ENCODE data around the gene PSME3. TPM values are rescaled to one million over a fixed set of nuclear protein-coding genes. Genes with fewer than 3 reads are reported as not detected.
A peak's percentile ranks its signal among the peaks of the same experiment; 100 is the strongest.

Gene PSME3
- total and polyA plus RNA-seq, 2 of the 13 experiments (the other 11 are each of a cell fraction or from before 2014, with no cell fraction given), result 66.3 to 135 TPM

DNA sequence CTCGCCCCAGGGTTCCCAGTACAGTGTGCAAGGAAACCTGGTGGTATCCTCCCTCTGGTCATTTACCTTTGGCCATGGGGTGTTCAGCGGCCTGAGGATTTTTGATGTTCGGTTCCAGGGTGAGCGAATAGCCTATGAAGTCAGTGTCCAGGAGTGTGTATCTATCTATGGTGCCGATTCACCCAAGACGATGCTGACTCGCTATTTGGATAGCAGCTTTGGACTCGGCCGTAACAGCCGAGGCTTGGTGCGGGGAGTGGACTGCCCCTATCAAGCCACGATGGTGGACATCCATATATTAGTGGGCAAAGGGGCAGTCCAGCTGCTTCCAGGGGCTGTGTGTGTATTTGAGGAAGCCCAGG lies 12.3 kb downstream of the PSME3 start:
- POLR2A ChIA-PET, result interaction anchor here (1.1 to 5.0 kb wide), 8 partner anchors 9 to 153 kb away, joined by 3 to 39 read pairs (median 10); partner anchors contain the start of genes BECN1 and RPL27
- Histone ChIP-seq H3K79me2 (ENCODE audit: insufficient read depth, low read length) (no peaks in the 10 kb centered on the region), H3K36me3 (replicated peaks in 1 of 2; ENCODE audit: control insufficient read depth in 1 of 2, insufficient read depth in 2 of 2, low read length in 2 of 2) (peaks cover 32 to 50% of the 10 kb centered on the region in 2 experiments), H3K27ac (ENCODE audit: extremely low read length, insufficient read depth, low read length) (no peak overlapping the region), H3K4me3 (replicated peaks in 1 of 3; ENCODE audit: insufficient read depth in 1 of 3, low read depth in 2 of 3, low read length in 3 of 3) (no peak overlapping the region), H3K9ac (ENCODE audit: insufficient read depth, low read depth, low read length) (no peak overlapping the region), H3K27me3 (ENCODE audit: control insufficient read depth in 1 of 2, insufficient read depth in 2 of 2, low read length in 2 of 2) (no peaks in the 10 kb centered on the region), H3K4me2 (ENCODE audit: low read depth, low read length) (no peak overlapping the region), H3K4me1 (ENCODE audit: insufficient read depth, low read length) (peaks cover 21% of the 10 kb centered on the region), H3K9me3 (ENCODE audit: low read length) (no peaks in the 10 kb centered on the region), H2AFZ (ENCODE audit: low read length) (no peak overlapping the region), H4K20me1 (ENCODE audit: insufficient read depth, low read length) (no peaks in the 10 kb centered on the region)
- CTCF ChIA-PET (ENCODE audit: low intra/inter-chr PET ratio, low total read pairs), result no interaction called here
- BruUV-seq (replicated peaks), result no TSS peak
- 95% methylated on average over 12 of the region's 12 CpGs for WGBS (ENCODE audit: low lambda C conversion rate)
- TF ChIP-seq FIP1L1 (IDR thresholded peaks at IDR 0.05; ENCODE audit: borderline replicate concordance, insufficient read depth, low read depth, low read length) (no peak), ZC3H13 (CRISPR knock-in tag; IDR thresholded peaks at IDR 0.05) (0 out of 2 replicates have a peak, but pooled peaks have one; percentile 24), ZFX (CRISPR knock-in tag; IDR thresholded peaks at IDR 0.05; ENCODE audit: low read depth) (0 out of 2 replicates have a peak, but pooled peaks have one; percentile 1), POLR2A (IDR thresholded peaks at IDR 0.05; ENCODE audit: insufficient read depth in 1 of 2, low read depth in 2 of 2, low read length in 2 of 2) (0 out of 4 replicates have a peak, but pooled peaks of 1 of the 2 experiments have one; percentile 12), REXO4 (CRISPR knock-in tag; IDR thresholded peaks at IDR 0.05; ENCODE audit: borderline replicate concordance) (no peak)
- FAIRE-seq (no peak), DNase-seq (ENCODE audit: low spot score) (no peak), ATAC-seq (no peak)
- intact Hi-C loops (cut with micrococcal nuclease; ENCODE audit: unreplicated experiment) (no loop called here), in situ Hi-C loops (cut with HindIII; ENCODE audit: extremely low pct_ligation_motif_present, low pct_unique_long_range_greater_than_20kb) (loop anchor here (10.0 kb wide), 1 partner anchor 139 kb away; the partner anchor contains the start of genes PTGES3L and RUNDC1)

DNA sequence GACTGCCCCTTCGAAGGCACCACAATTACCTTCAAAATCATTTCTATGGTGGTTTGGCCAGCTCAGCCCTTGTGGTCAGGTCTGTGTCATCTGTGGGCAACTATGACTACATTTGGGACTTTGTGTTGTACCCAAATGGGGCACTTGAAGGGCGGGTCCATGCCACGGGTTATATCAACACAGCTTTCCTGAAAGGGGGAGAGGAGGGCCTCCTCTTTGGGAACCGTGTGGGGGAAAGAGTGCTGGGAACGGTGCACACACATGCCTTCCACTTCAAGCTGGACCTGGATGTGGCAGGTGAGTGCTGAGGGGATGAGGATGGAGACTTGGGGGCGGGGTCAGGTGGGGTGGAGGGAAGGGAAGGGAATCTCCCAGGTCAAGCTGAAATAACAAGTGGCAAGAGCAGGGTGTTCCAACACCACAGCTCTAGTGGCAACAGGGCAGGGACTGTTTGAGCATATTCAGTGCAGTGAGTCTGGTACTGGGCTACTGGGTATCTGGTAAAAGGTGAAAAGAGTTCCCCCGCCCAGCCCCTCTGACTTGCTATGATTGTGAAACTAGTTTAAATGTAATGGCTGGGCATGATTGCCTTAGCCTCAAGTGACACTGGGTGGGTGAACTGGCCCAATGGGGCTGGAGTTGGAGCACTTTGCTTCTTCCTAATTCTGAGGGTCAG lies 12.9 kb downstream of the PSME3 start:
- BruUV-seq (replicated peaks), result no TSS peak
- Histone ChIP-seq H3K79me2 (ENCODE audit: insufficient read depth, low read length) (no peaks in the 10 kb centered on the region), H3K9me3 (ENCODE audit: low read length) (no peaks in the 10 kb centered on the region), H3K27ac (ENCODE audit: extremely low read length, insufficient read depth, low read length) (no peak overlapping the region), H3K4me3 (replicated peaks in 1 of 3; ENCODE audit: insufficient read depth in 1 of 3, low read depth in 2 of 3, low read length in 3 of 3) (no peak overlapping the region), H3K4me2 (ENCODE audit: low read depth, low read length) (no peak overlapping the region), H3K4me1 (ENCODE audit: insufficient read depth, low read length) (peaks cover 26% of the 10 kb centered on the region), H3K9ac (ENCODE audit: insufficient read depth, low read depth, low read length) (no peak overlapping the region), H3K27me3 (ENCODE audit: control insufficient read depth in 1 of 2, insufficient read depth in 2 of 2, low read length in 2 of 2) (no peaks in the 10 kb centered on the region), H2AFZ (ENCODE audit: low read length) (no peak overlapping the region), H3K36me3 (replicated peaks in 1 of 2; ENCODE audit: control insufficient read depth in 1 of 2, insufficient read depth in 2 of 2, low read length in 2 of 2) (peaks cover 32 to 46% of the 10 kb centered on the region in 2 experiments), H4K20me1 (ENCODE audit: insufficient read depth, low read length) (no peaks in the 10 kb centered on the region)
- intact Hi-C loops (cut with micrococcal nuclease; ENCODE audit: unreplicated experiment), result no loop called here
- 93% methylated on average over 7 of the region's 7 CpGs for WGBS (ENCODE audit: low lambda C conversion rate)
- in situ Hi-C loops (cut with HindIII; ENCODE audit: extremely low pct_ligation_motif_present, low pct_unique_long_range_greater_than_20kb), result loop anchor here (10.0 kb wide), 1 partner anchor 139 kb away; the partner anchor contains the start of genes PTGES3L and RUNDC1
- TF ChIP-seq ZC3H13 (CRISPR knock-in tag; IDR thresholded peaks at IDR 0.05) (0 out of 2 replicates have a peak, but pooled peaks have one; percentile 16), XBP1 (CRISPR knock-in tag; IDR thresholded peaks at IDR 0.05) (no peak), TCF12 (IDR thresholded peaks at IDR 0.05) (no peak), TCF12 (CRISPR knock-in tag; IDR thresholded peaks at IDR 0.05) (0 out of 2 replicates have a peak, but pooled peaks have one; percentile 21)
- FAIRE-seq (no peak), ATAC-seq (no peak), DNase-seq (ENCODE audit: low spot score) (no peak)
- ChIA-PET POLR2A (interaction anchor here (1.0 to 5.0 kb wide), 8 partner anchors 9 to 91 kb away, joined by 3 to 39 read pairs (median 8); partner anchors contain the start of gene BECN1), CTCF (ENCODE audit: low intra/inter-chr PET ratio, low total read pairs) (no interaction called here)

Data from HepG2 (cell line).